Measurements from ENCODE around the gene MAMDC4. TPM values are rescaled to one million over a fixed set of nuclear protein-coding genes. Genes with fewer than 3 reads are reported as not detected.

MAMDC4 gene
- total RNA-seq, 1 donor from 2014 or later, result 3.2 TPM

Small RNA genes within 50 kb of the gene (microRNA-seq; reads per million reads assigned to microRNA genes)
- gene MIR4292 (ENCODE audit: borderline number of aligned reads, borderline replicate concordance) (not detected), gene MIR4479 (ENCODE audit: borderline number of aligned reads, borderline replicate concordance) (not detected)

Small RNA genes within 50 kb of the gene (small RNA-seq; reads per million reads assigned to genes)
- not detected for gene MIR4292
- gene MIR4479, result not detected

Other genes with a start within 250 kb of the MAMDC4 start
- gene EGFL7, start 189.4 kb upstream of the MAMDC4 start, total RNA-seq, result 272 TPM
- gene AGPAT2, start 164.9 kb upstream of the MAMDC4 start, total RNA-seq, result 87.2 TPM
- gene DIPK1B, start 139.8 kb upstream of the MAMDC4 start, total RNA-seq, result 11.5 TPM
- 8.3 TPM for gene LCN10, start 109.4 kb upstream of the MAMDC4 start, total RNA-seq
- gene LCN6, start 103.8 kb upstream of the MAMDC4 start, total RNA-seq, result 17.9 TPM
- gene LCN8, start 94.1 kb upstream of the MAMDC4 start, total RNA-seq, result not detected
- not detected for gene LCN15, start 87.8 kb upstream of the MAMDC4 start, total RNA-seq
- gene TMEM141, start 61.0 kb upstream of the MAMDC4 start, total RNA-seq, result 64.1 TPM
- gene CCDC183, start 56.0 kb upstream of the MAMDC4 start, total RNA-seq, result not detected
- 31.7 TPM for gene RABL6, start 44.4 kb upstream of the MAMDC4 start, total RNA-seq
- 1.2 TPM for gene AJM1, start 9.9 kb upstream of the MAMDC4 start, total RNA-seq
- gene PHPT1, start 2.9 kb upstream of the MAMDC4 start, total RNA-seq, result 38.1 TPM
- gene EDF1, start 14.0 kb downstream of the MAMDC4 start, total RNA-seq, result 257 TPM
- gene TRAF2, start 34.2 kb downstream of the MAMDC4 start, total RNA-seq, result 12.8 TPM
- 125 TPM for gene FBXW5, start 92.4 kb downstream of the MAMDC4 start, total RNA-seq
- gene C8G, start 92.9 kb downstream of the MAMDC4 start, total RNA-seq, result not detected
- not detected for gene LCN12, start 99.9 kb downstream of the MAMDC4 start, total RNA-seq
- gene PTGDS, start 125.2 kb downstream of the MAMDC4 start, total RNA-seq, result 301 TPM
- 2.0 TPM for gene LCNL1, start 130.6 kb downstream of the MAMDC4 start, total RNA-seq
- gene PAXX, start 140.1 kb downstream of the MAMDC4 start, total RNA-seq, result 62.9 TPM
- 23.6 TPM for gene CLIC3, start 144.2 kb downstream of the MAMDC4 start, total RNA-seq
- 44.0 TPM for gene ABCA2, start 175.9 kb downstream of the MAMDC4 start, total RNA-seq
- gene FUT7, start 179.7 kb downstream of the MAMDC4 start, total RNA-seq, result not detected
- gene NPDC1, start 193.8 kb downstream of the MAMDC4 start, total RNA-seq, result 67.5 TPM
- gene ENTPD2, start 201.7 kb downstream of the MAMDC4 start, total RNA-seq, result 4.9 TPM
- gene SAPCD2, start 218.2 kb downstream of the MAMDC4 start, total RNA-seq, result 2.7 TPM
- 13.3 TPM for gene UAP1L1, start 225.2 kb downstream of the MAMDC4 start, total RNA-seq
- 34.1 TPM for gene MAN1B1, start 234.6 kb downstream of the MAMDC4 start, total RNA-seq